HEK293 (cell line): ENCODE measurements around the gene CCNK.

Experiments
- ZNF146 ChIP-seq: fragments of 450-650 bp; formaldehyde crosslinking; IDR thresholded peaks from 2 replicates; pipeline ENCODE4 v1.5.1; 2016; ENCODE audit warnings: missing biosample characterization, missing genetic modification characterization
- ZNF501 ChIP-seq: fragments of 450-650 bp; formaldehyde crosslinking; IDR thresholded peaks from 2 replicates; pipeline ENCODE4 v1.5.1; 2016; ENCODE audit warnings: missing biosample characterization, missing genetic modification characterization
- TF ChIP-seq, protein P1 (sequence below): fragments of 450-650 bp; formaldehyde crosslinking; optimal IDR thresholded peaks from 2 replicates; pipeline ENCODE3; 2016; ENCODE audit warnings: missing biosample characterization, mild to moderate bottlenecking, missing genetic modification characterization
- TF ChIP-seq, protein P2 (sequence below): fragments of 450-650 bp; formaldehyde crosslinking; IDR thresholded peaks from 2 replicates; pipeline ENCODE4 v1.5.1; 2016; ENCODE audit warnings: missing biosample characterization, missing genetic modification characterization

DNA sequence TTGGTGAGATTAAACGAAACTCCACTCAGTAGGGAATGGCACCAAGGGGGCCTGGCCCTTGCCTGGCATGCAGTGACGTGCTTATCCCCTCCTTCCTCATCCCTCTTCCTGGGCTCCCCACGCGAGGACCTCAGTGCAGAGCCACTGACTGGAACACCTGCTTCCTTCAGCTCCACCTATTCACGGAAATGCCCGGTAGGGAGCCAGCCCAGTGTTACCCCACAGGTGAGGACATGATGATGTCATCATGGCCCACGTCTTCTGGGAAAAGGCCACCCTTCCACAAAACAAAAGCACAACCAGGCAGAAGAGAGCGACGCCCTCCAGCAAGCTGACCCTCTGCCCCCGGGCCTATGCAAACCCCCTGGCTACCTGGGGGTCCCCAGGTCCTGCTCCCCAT, 80.7 kb downstream of the CCNK start:
- TF ChIP-seq ZNF146 (tag by site-specific recombination) (no peak), ZNF501 (tag by site-specific recombination) (no peak)
- TF ChIP-seq, protein P1, sequence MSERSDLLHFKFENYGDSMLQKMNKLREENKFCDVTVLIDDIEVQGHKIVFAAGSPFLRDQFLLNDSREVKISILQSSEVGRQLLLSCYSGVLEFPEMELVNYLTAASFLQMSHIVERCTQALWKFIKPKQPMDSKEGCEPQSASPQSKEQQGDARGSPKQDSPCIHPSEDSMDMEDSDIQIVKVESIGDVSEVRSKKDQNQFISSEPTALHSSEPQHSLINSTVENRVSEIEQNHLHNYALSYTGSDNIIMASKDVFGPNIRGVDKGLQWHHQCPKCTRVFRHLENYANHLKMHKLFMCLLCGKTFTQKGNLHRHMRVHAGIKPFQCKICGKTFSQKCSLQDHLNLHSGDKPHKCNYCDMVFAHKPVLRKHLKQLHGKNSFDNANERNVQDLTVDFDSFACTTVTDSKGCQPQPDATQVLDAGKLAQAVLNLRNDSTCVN (tag by site-specific recombination): no peak
- TF ChIP-seq, protein P2, sequence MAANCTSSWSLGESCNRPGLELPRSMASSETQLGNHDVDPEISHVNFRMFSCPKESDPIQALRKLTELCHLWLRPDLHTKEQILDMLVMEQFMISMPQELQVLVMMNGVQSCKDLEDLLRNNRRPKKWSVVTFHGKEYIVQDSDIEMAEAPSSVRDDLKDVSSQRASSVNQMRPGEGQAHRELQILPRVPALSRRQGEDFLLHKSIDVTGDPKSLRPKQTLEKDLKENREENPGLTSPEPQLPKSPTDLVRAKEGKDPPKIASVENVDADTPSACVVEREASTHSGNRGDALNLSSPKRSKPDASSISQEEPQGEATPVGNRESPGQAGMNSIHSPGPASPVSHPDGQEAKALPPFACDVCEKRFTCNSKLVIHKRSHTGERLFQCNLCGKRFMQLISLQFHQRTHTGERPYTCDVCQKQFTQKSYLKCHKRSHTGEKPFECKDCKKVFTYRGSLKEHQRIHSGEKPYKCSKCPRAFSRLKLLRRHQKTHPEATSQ (tag by site-specific recombination): no peak
